HG02970 (cell line): Measurements from ENCODE around the gene MTA3.
"Not testable (repeated sequence)": the region's sequence is repeated elsewhere in the genome, so short reads cannot be mapped to it uniquely, and the experiment has no call there.

Source experiments
- ATAC-seq: cut with Tn5 transposase; IDR thresholded peaks from one replicate; pipeline ENCODE4 v1.9.1; 2021; ENCODE audit warnings: mild to moderate bottlenecking, moderate library complexity, moderate number of reproducible peaks; ENCODE audit not compliant: unreplicated experiment, low FRiP score

The MTA3 gene

GRCh38 chr2:42568401-42569115, at the start of gene MTA3:
Gene MTA3, plus strand, starts transcription at chr2:42568632. Its CDS starts 114 bp downstream, at chr2:42568746.
- no peak for ATAC-seq

- ATAC-seq = no peak
Observed at GRCh38 chr2:42519624-42520023, 48.8 kb upstream of the MTA3 start.

- ATAC-seq = no peak
Observed at GRCh38 chr2:42522035-42522434, 46.4 kb upstream of the MTA3 start.

GRCh38 chr2:42523341-42523740, 45.1 kb upstream of the MTA3 start:
- no peak for ATAC-seq

GRCh38 chr2:42532397-42532796, 36.0 kb upstream of the MTA3 start:
- ATAC-seq = no peak

- no peak for ATAC-seq
Observed at GRCh38 chr2:42537493-42537892, 30.9 kb upstream of the MTA3 start.

GRCh38 chr2:42542871-42543270, 25.6 kb upstream of the MTA3 start:
- ATAC-seq = no peak

GRCh38 chr2:42545023-42545721, 23.3 kb upstream of the MTA3 start:
- ATAC-seq = no peak

- no peak for ATAC-seq
Observed at GRCh38 chr2:42545841-42546390, 22.5 kb upstream of the MTA3 start.

GRCh38 chr2:42547014-42547413, 21.4 kb upstream of the MTA3 start:
- no peak for ATAC-seq

- ATAC-seq = no peak
Observed at GRCh38 chr2:42547446-42548295, 20.8 kb upstream of the MTA3 start.

GRCh38 chr2:42550870-42551269, 17.6 kb upstream of the MTA3 start:
- ATAC-seq = no peak

- no peak for ATAC-seq
Observed at GRCh38 chr2:42554392-42554791, 14.0 kb upstream of the MTA3 start.

GRCh38 chr2:42556315-42556890, 12.0 kb upstream of the MTA3 start:
- ATAC-seq = no peak

- ATAC-seq = no peak
Observed at GRCh38 chr2:42557306-42557705, 11.1 kb upstream of the MTA3 start.

GRCh38 chr2:42558827-42559226, 9.6 kb upstream of the MTA3 start:
- ATAC-seq = no peak

- ATAC-seq = not testable (repeated sequence)
Observed at GRCh38 chr2:42560133-42560532, 8.3 kb upstream of the MTA3 start.

GRCh38 chr2:42560899-42561298, 7.5 kb upstream of the MTA3 start:
- no peak for ATAC-seq

- no peak for ATAC-seq
Observed at GRCh38 chr2:42562474-42563144, 5.8 kb upstream of the MTA3 start.

GRCh38 chr2:42566025-42566424, 2.4 kb upstream of the MTA3 start:
- ATAC-seq = no peak
